Hepatocyte (in vitro differentiated cells): ENCODE measurements around the gene C6orf15.

Experiments used
- EZH2phosphoT487 ChIP-seq: fragments of 200-600 bp; sonication (generic); IDR thresholded peaks from one replicate; pipeline ENCODE4 v1.6.1; 2018; ENCODE audit warnings: antibody characterized with exemption, mild to moderate bottlenecking, low read depth, moderate library complexity; ENCODE audit not compliant: unreplicated experiment, severe bottlenecking
- TF ChIP-seq, protein P1 (sequence below): fragments of 200-600 bp; sonication (generic); IDR thresholded peaks from 2 replicates; pipeline ENCODE4 v1.5.1; 2016; ENCODE audit warnings: antibody characterized with exemption, mild to moderate bottlenecking; ENCODE audit not compliant: poor library complexity

DNA sequence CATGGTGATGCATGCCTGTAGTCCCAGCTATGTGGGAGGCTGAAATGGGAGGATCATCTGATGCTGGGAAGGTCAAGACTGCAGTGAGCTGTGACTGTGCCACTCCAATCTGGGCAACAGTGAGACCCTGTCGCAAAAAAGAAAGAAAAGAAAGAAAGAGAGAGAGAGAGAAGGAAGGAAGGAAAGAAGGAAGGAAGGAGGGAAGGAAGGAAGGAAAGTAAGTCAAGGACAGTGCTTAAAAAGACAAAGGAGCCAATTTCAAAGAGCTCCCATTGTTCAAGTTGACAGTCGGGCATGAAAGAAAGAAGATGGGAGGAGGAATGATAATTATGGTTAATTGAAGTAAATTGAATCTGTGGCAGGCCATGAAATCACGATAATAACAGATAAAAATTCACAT lies 16.2 kb downstream of the C6orf15 start:
- TF ChIP-seq, protein P1, sequence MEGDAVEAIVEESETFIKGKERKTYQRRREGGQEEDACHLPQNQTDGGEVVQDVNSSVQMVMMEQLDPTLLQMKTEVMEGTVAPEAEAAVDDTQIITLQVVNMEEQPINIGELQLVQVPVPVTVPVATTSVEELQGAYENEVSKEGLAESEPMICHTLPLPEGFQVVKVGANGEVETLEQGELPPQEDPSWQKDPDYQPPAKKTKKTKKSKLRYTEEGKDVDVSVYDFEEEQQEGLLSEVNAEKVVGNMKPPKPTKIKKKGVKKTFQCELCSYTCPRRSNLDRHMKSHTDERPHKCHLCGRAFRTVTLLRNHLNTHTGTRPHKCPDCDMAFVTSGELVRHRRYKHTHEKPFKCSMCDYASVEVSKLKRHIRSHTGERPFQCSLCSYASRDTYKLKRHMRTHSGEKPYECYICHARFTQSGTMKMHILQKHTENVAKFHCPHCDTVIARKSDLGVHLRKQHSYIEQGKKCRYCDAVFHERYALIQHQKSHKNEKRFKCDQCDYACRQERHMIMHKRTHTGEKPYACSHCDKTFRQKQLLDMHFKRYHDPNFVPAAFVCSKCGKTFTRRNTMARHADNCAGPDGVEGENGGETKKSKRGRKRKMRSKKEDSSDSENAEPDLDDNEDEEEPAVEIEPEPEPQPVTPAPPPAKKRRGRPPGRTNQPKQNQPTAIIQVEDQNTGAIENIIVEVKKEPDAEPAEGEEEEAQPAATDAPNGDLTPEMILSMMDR: no peak
- no peak for TF ChIP-seq EZH2phosphoT487
